ENCODE measurements around the gene SLC9A5.

SLC9A5 gene

DNA sequence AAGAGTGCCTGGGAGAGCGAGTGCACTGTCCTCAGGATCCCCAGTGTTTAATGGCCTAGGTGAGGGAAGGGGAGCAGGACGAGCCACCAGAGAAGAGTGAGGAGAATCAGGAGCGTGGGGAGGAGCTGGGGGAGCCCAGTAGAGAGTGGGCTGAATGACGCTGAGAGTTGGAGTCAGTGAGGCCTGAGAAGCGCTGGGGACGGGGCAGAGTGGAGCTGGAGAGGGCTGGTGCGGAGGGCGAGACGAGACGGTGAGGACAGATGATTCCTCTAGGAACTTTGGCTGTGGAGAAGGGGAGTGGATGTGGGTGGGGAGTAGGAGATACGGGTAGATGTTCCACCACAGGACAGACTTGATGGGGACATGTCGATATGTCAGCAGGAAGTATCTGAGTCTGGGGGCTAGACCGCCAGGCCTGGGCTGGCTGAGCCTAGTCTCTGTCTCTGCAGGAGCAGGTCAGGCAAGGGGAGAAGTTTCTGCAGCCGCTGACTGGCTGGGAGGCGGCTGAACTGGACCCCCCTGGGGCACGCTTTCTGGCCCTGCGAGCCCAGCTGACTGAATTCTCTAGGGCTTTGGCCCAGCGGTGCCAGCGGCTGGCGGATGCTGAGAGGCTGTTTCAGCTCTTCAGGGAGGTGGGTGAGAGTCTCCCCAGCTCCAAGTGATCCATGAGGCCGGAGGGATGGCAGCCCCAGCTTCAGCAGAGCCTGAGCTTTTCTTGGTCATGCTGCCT is 35.2 kb downstream of the SLC9A5 start:
- H3K27me3 ChIP-seq (ENCODE audit: control insufficient read depth, insufficient read depth, low read length) = peaks cover 8% of the 10 kb centered on the region
- no peaks in the 10 kb centered on the region for H3K36me3 ChIP-seq (ENCODE audit: control insufficient read depth, insufficient read depth, low read length)
- no peak overlapping the region for H3K4me3 ChIP-seq (ENCODE audit: low read depth, low read length)
- no peaks in the 10 kb centered on the region for H3K4me1 ChIP-seq (ENCODE audit: control insufficient read depth, insufficient read depth, low read length)
- H3K9me3 ChIP-seq (ENCODE audit: control insufficient read depth, insufficient read depth, low read length) = no peaks in the 10 kb centered on the region
- no peak overlapping the region for H3K9ac ChIP-seq (ENCODE audit: low read depth, low read length)
- no peak overlapping the region for H3K27ac ChIP-seq (ENCODE audit: low read depth, low read length)

DNA sequence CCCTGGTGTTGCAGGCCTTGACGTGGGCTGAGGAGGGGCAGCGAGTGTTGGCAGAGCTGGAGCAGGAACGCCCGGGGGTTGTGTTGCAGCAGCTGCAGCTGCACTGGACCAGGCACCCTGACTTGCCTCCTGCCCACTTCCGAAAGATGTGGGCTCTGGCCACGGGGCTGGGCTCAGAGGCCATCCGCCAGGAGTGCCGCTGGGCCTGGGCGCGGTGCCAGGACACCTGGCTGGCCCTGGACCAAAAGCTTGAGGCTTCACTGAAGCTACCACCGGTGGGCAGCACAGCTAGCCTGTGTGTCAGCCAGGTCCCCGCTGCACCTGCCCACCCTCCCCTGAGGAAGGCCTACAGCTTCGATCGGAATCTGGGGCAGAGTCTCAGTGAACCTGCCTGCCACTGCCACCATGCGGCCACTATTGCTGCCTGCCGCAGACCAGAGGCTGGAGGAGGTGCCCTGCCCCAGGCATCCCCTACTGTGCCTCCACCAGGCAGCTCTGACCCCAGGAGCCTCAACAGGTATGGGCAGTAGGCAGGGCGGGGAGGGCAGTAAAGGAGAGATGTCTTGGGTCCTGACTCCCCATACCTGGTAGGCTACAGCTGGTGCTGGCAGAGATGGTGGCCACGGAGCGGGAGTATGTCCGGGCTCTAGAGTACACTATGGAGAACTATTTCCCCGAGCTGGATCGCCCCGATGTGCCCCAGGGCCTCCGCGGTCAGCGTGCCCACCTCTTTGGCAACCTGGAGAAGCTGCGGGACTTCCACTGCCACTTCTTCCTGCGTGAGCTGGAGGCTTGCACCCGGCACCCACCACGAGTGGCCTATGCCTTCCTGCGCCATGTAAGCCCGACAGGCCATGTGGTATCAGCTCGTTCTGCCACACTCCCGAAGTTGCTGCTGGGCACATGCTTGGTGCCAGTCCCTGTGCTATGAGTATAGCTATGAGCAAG is 36.2 kb downstream of the SLC9A5 start:
- Histone ChIP-seq H3K4me3 (ENCODE audit: low read depth, low read length) (no peak overlapping the region), H3K27me3 (ENCODE audit: control insufficient read depth, insufficient read depth, low read length) (peaks cover 2% of the 10 kb centered on the region), H3K4me1 (ENCODE audit: control insufficient read depth, insufficient read depth, low read length) (no peaks in the 10 kb centered on the region), H3K27ac (ENCODE audit: low read depth, low read length) (no peak overlapping the region), H3K36me3 (ENCODE audit: control insufficient read depth, insufficient read depth, low read length) (no peaks in the 10 kb centered on the region), H3K9ac (ENCODE audit: low read depth, low read length) (no peak overlapping the region), H3K9me3 (ENCODE audit: control insufficient read depth, insufficient read depth, low read length) (no peaks in the 10 kb centered on the region)

DNA sequence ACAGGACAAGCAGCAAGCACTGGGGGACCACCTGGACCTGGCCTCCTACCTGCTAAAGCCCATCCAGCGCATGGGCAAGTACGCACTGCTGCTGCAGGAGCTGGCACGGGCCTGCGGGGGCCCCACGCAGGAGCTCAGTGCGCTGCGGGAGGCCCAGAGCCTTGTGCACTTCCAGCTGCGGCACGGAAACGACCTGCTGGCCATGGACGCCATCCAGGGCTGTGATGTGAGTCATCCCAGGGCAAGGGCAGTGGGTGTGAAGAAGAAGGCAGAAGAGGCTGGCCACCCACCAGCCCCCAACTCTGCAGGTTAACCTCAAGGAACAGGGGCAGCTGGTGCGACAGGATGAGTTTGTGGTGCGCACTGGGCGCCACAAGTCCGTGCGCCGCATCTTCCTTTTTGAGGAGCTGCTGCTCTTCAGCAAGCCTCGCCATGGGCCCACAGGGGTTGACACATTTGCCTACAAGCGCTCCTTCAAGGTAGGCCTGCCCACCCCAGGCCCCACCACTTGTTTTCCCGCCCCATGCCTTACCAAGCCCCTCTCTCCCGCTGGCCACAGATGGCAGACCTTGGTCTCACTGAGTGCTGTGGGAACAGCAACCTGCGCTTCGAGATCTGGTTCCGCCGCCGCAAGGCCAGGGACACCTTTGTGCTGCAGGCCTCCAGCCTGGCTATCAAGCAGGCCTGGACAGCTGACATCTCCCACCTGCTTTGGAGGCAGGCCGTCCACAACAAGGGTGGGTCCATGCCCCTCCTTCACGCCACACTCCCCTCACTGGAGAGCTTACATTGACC is 37.9 kb downstream of the SLC9A5 start:
- Histone ChIP-seq H3K4me3 (ENCODE audit: low read depth, low read length) (no peak overlapping the region), H3K9me3 (ENCODE audit: control insufficient read depth, insufficient read depth, low read length) (no peaks in the 10 kb centered on the region)

DNA sequence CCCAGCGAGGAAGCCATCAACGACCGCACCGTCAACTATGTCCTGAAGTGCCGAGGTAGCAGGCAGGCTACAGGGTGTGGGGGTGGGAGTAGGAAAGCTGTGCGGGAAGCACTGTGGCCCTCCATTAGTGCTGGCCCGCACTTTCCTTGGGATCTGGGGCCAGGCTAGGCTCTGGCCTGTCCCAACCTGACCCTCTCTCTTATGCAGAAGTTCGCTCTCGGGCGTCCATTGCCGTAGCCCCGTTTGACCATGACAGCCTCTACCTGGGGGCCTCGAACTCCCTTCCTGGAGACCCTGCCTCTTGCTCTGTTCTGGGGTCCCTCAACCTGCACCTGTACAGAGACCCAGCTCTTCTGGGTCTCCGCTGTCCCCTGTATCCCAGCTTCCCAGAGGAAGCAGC is 39.2 kb downstream of the SLC9A5 start:
- H3K4me1 ChIP-seq (ENCODE audit: control insufficient read depth, insufficient read depth, low read length) = no peaks in the 10 kb centered on the region
- H3K4me3 ChIP-seq (ENCODE audit: low read depth, low read length) = no peak overlapping the region
- H3K9me3 ChIP-seq (ENCODE audit: control insufficient read depth, insufficient read depth, low read length) = no peaks in the 10 kb centered on the region
- H3K9ac ChIP-seq (ENCODE audit: low read depth, low read length) = no peak overlapping the region
- no peaks in the 10 kb centered on the region for H3K27me3 ChIP-seq (ENCODE audit: control insufficient read depth, insufficient read depth, low read length)
- no peak overlapping the region for H3K27ac ChIP-seq (ENCODE audit: low read depth, low read length)
- no peaks in the 10 kb centered on the region for H3K36me3 ChIP-seq (ENCODE audit: control insufficient read depth, insufficient read depth, low read length)

More for the DNA sequence above, 37.9 kb downstream of the SLC9A5 start:
- H3K4me1 ChIP-seq (ENCODE audit: control insufficient read depth, insufficient read depth, low read length) = no peaks in the 10 kb centered on the region
- H3K27ac ChIP-seq (ENCODE audit: low read depth, low read length) = no peak overlapping the region
- H3K27me3 ChIP-seq (ENCODE audit: control insufficient read depth, insufficient read depth, low read length) = no peaks in the 10 kb centered on the region
- H3K36me3 ChIP-seq (ENCODE audit: control insufficient read depth, insufficient read depth, low read length) = no peaks in the 10 kb centered on the region
- H3K9ac ChIP-seq (ENCODE audit: low read depth, low read length) = no peak overlapping the region

DNA sequence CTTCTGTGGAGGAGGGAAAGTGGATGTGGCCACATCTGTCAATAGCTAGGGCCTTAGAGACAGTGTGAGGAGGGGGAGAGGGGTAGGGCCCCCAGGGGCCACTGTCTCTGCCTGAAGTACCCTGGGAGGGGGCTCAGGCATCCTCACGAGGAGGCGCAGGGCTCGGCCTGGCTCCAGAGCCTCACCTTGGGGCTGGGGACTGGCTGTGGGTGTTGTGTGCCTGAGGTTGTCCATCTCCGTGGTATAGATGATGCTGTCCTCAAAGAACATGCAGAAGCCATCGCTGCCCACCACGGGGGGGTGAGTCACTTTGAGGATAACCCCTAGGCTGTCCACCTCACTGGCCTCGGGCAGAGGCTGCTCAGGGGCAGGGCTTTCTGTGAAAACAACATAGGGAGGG is 42.7 kb downstream of the SLC9A5 start:
- Histone ChIP-seq H3K4me3 (ENCODE audit: low read depth, low read length) (no peak overlapping the region), H3K9ac (ENCODE audit: low read depth, low read length) (no peak overlapping the region), H3K27ac (ENCODE audit: low read depth, low read length) (no peak overlapping the region), H3K4me1 (ENCODE audit: control insufficient read depth, insufficient read depth, low read length) (no peaks in the 10 kb centered on the region), H3K27me3 (ENCODE audit: control insufficient read depth, insufficient read depth, low read length) (no peaks in the 10 kb centered on the region; the same call in none of the 2 replicates), H3K36me3 (ENCODE audit: control insufficient read depth, insufficient read depth, low read length) (no peaks in the 10 kb centered on the region), H3K9me3 (ENCODE audit: control insufficient read depth, insufficient read depth, low read length) (no peaks in the 10 kb centered on the region)

DNA sequence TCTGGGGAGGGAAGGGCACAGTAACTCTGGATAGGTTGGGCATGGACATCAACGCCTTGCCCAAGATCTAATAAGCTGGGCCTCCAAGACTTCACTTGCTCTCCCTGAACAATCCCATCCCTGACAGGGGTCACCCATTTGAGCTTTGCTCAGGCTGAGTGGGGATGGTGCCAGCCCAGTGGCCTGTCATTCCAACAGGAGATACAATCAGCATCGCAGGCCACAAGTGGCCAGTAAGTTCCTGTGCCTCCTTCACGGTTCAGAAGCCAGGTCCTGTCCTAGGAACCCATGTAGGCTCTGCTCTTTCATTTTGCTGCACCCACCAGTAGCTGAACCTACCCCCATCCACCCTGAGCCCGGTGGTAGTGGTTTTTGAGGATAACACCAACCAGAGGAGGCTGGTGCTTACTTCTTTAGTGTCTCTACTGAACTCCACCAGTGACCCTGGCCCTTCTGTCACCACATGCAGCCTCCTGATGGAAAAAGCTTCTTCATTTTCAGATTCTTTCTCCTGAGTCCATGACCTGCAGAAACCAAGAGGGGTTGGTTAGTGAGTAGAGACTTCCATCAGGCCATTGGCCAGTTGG is 45.5 kb downstream of the SLC9A5 start:
- no peaks in the 10 kb centered on the region for H3K4me1 ChIP-seq (ENCODE audit: control insufficient read depth, insufficient read depth, low read length)
- H3K9me3 ChIP-seq (ENCODE audit: control insufficient read depth, insufficient read depth, low read length) = no peaks in the 10 kb centered on the region
- H3K27ac ChIP-seq (ENCODE audit: low read depth, low read length) = no peak overlapping the region
- H3K27me3 ChIP-seq (ENCODE audit: control insufficient read depth, insufficient read depth, low read length) = no peaks in the 10 kb centered on the region; the same call in none of the 2 replicates
- no peaks in the 10 kb centered on the region for H3K36me3 ChIP-seq (ENCODE audit: control insufficient read depth, insufficient read depth, low read length)
- H3K9ac ChIP-seq (ENCODE audit: low read depth, low read length) = no peak overlapping the region
- no peak overlapping the region for H3K4me3 ChIP-seq (ENCODE audit: low read depth, low read length)

DNA sequence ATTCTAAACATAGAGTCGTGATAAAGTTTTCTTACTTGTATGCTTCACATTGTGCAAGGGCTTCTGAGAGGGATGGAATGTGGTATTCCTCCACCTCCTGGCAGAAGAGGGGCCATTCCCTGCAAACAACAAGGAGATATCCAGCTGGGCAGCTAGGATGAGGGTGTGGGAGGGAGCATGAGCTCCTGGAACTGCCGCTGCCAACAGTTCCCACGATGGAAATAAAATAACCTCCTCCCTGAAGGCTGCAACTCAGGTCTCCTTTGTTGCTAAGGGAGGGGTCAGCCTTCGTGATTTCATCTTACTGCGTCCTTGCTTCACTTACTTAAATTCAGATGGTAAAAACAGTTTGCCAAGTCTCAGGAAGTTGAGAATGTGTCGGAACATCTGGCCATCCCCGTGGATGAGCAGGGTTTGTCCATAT is 46.2 kb downstream of the SLC9A5 start:
- Histone ChIP-seq H3K27me3 (ENCODE audit: control insufficient read depth, insufficient read depth, low read length) (no peaks in the 10 kb centered on the region; the same call in none of the 2 replicates), H3K9ac (ENCODE audit: low read depth, low read length) (no peak overlapping the region), H3K4me1 (ENCODE audit: control insufficient read depth, insufficient read depth, low read length) (no peaks in the 10 kb centered on the region), H3K36me3 (ENCODE audit: control insufficient read depth, insufficient read depth, low read length) (no peaks in the 10 kb centered on the region), H3K9me3 (ENCODE audit: control insufficient read depth, insufficient read depth, low read length) (no peaks in the 10 kb centered on the region), H3K4me3 (ENCODE audit: low read depth, low read length) (no peak overlapping the region), H3K27ac (ENCODE audit: low read depth, low read length) (no peak overlapping the region)

DNA sequence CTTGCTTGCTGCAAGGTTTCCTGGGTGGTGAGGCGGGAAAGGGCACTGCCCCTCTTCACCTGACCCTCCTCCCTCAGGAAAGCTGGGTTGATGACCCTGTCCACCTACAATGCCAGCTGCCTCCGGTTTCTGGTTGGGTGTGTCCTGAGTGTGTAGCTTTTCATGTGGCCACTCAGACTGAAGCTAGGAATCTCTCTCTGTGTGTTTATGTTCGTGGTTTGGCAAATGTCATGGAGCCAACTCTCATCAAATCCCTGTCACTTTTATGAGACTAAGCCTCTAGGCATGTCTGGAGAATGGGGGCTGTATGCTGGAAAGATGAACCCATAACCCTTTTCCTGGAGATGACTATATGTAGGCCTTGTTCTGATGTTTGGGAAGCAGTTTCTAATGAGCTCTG is 47.6 kb downstream of the SLC9A5 start:
- H3K4me3 ChIP-seq (ENCODE audit: low read depth, low read length) = no peak overlapping the region
- H3K4me1 ChIP-seq (ENCODE audit: control insufficient read depth, insufficient read depth, low read length) = no peaks in the 10 kb centered on the region
- H3K27ac ChIP-seq (ENCODE audit: low read depth, low read length) = no peak overlapping the region
- H3K27me3 ChIP-seq (ENCODE audit: control insufficient read depth, insufficient read depth, low read length) = no peaks in the 10 kb centered on the region; the same call in none of the 2 replicates
- H3K9ac ChIP-seq (ENCODE audit: low read depth, low read length) = no peak overlapping the region
- no peaks in the 10 kb centered on the region for H3K36me3 ChIP-seq (ENCODE audit: control insufficient read depth, insufficient read depth, low read length)
- no peaks in the 10 kb centered on the region for H3K9me3 ChIP-seq (ENCODE audit: control insufficient read depth, insufficient read depth, low read length)

DNA sequence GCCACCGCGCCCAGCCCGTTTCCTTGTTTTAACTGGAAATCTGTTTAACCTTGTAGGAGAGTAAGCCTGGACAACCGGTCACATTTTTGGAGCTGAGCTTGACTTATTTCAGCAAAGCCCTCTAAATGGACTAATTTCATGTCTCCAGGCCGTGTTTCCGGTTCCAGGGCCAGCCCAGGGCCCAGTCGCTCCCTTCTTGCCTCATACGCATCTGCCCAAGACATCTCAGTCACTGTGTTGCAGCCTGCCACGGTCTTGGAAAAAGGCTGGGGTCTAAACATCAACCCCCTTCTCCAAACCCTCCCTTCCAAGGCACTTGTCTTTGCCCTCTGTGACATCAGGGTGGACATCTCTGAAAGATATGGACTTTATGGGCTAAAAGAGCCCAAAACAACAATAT is 49.5 kb downstream of the SLC9A5 start:
- Histone ChIP-seq H3K27me3 (ENCODE audit: control insufficient read depth, insufficient read depth, low read length) (no peaks in the 10 kb centered on the region; the same call in none of the 2 replicates), H3K9me3 (ENCODE audit: control insufficient read depth, insufficient read depth, low read length) (no peaks in the 10 kb centered on the region), H3K9ac (ENCODE audit: low read depth, low read length) (no peak overlapping the region), H3K27ac (ENCODE audit: low read depth, low read length) (no peak overlapping the region), H3K4me1 (ENCODE audit: control insufficient read depth, insufficient read depth, low read length) (no peaks in the 10 kb centered on the region), H3K36me3 (ENCODE audit: control insufficient read depth, insufficient read depth, low read length) (no peaks in the 10 kb centered on the region), H3K4me3 (ENCODE audit: low read depth, low read length) (no peak overlapping the region)

DNA sequence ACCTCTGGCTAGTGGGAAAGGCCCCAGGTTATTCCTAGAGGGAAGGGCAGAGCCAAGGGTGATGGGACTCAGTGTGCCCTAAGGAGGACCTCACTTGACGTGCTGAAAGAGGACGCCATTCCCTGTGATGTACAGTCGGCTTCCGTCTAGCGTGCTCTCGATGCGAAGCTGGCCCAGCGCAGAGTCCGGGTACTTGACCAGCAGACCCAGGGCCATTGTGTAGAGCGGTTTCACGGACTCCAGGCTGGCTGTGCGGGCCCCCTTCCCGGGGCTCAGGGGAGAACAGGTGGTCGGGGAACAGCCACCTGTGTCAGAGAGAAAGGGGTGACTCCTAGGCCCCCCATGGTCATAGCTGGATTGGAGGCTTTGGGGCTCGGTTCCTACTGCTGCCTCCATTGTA is 50.5 kb downstream of the SLC9A5 start:
- H3K4me1 ChIP-seq (ENCODE audit: control insufficient read depth, insufficient read depth, low read length) = no peaks in the 10 kb centered on the region
- H3K4me3 ChIP-seq (ENCODE audit: low read depth, low read length) = no peak overlapping the region
- H3K36me3 ChIP-seq (ENCODE audit: control insufficient read depth, insufficient read depth, low read length) = no peaks in the 10 kb centered on the region
- no peak overlapping the region for H3K9ac ChIP-seq (ENCODE audit: low read depth, low read length)
- no peaks in the 10 kb centered on the region for H3K9me3 ChIP-seq (ENCODE audit: control insufficient read depth, insufficient read depth, low read length)
- no peaks in the 10 kb centered on the region; the same call in none of the 2 replicates for H3K27me3 ChIP-seq (ENCODE audit: control insufficient read depth, insufficient read depth, low read length)
- no peak overlapping the region for H3K27ac ChIP-seq (ENCODE audit: low read depth, low read length)
